Measurements from ENCODE around the gene MAX. TPM values are rescaled to one million over a fixed set of nuclear protein-coding genes. Genes with fewer than 3 reads are reported as not detected.
"Not testable (repeated sequence)": the region's sequence is repeated elsewhere in the genome, so short reads cannot be mapped to it uniquely, and the experiment has no call there.

Gene MAX
- total and polyA plus RNA-seq, 2 donors (not counting 1 experiment from before 2014, with no cell fraction given), result 35.0 to 85.8 TPM

DNA sequence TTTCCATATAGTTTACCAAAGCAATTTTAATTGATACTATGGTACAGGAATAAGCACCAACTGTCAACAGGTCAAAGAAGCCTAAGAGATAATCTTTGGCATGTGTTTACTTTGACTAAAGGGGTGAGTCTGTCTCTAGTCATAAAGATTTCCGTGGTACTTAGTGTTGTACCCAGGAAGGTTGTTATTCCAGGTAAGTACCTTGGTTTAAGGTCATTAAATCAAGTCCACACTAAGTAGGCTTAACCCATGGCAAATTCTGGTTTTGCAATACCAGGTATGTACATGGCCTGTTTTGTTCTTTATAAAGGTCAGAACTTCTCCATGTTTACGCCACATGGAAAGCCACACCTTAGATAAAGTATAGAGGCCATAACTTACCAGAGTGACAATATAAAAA, 10.0 kb downstream of the MAX start:
- Histone ChIP-seq H3K4me1 (ENCODE audit: control insufficient read depth, extremely low read depth, insufficient read depth, low read length) (peaks cover 5% of the 10 kb centered on the region), H4K20me1 (ENCODE audit: control insufficient read depth, extremely low read depth, insufficient read depth, low read length) (no peaks in the 10 kb centered on the region), H3K79me2 (ENCODE audit: control insufficient read depth, insufficient read depth, low read length) (peaks cover 16% of the 10 kb centered on the region), H3K4me3 (replicated peaks in 1 of 4; ENCODE audit: control extremely low read depth in 1 of 4, insufficient read depth in 1 of 4, low read depth in 3 of 4, low read length in 4 of 4) (no peak overlapping the region), H3K4me2 (ENCODE audit: extremely low read depth, insufficient read depth, low read length) (no peak overlapping the region), H3K27ac (ENCODE audit: insufficient read depth, low read length) (no peak overlapping the region), H3K27me3 (ENCODE audit: control insufficient read depth, insufficient read depth, low read length) (no peaks in the 10 kb centered on the region), H3K36me3 (ENCODE audit: control insufficient read depth, insufficient read depth, low read length) (peaks cover 8% of the 10 kb centered on the region), H3K9me3 (ENCODE audit: control insufficient read depth, insufficient read depth, low read depth, low read length) (no peaks in the 10 kb centered on the region), H2AFZ (ENCODE audit: low read length) (no peak overlapping the region), H3K9ac (ENCODE audit: insufficient read depth, low read length) (no peak overlapping the region)
- DNase-seq (ENCODE audit: low read depth in 2 of 2), result no peak
- TF ChIP-seq CTCF (conservative IDR thresholded peaks at IDR 0.05 in 1 of 2, IDR thresholded peaks at IDR 0.05 in 1 of 2; ENCODE audit: low read depth in 1 of 2, low read length in 2 of 2) (no peak), EZH2 (IDR thresholded peaks at IDR 0.05; ENCODE audit: low read length, missing control alignments) (no peak)

DNA sequence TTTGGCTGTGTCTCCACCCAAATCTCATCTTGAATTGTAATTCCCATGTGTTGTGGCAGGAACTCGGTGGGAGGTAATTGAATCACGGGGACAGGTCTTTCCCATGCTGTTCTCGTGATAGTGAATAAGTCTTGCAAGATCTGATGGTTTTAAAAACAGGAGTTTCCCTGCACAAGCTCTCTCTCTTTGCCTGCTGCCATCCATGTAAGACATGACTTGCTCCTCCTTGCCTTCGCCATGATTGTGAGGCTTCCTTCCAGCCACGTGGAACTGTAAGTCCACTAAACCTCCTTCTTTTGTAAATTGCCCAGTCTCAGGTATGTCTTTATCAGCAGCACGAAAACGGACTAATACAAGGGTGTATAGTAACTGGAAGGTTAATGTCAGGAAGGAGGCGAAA, 14.5 kb downstream of the MAX start:
- H3K36me3 ChIP-seq (ENCODE audit: control insufficient read depth, insufficient read depth, low read length), result peaks cover 11% of the 10 kb centered on the region
- H3K9me3 ChIP-seq (ENCODE audit: control insufficient read depth, insufficient read depth, low read depth, low read length); H2AFZ ChIP-seq (ENCODE audit: low read length); H3K4me3 ChIP-seq (replicated peaks in 1 of 4; ENCODE audit: control extremely low read depth in 1 of 4, insufficient read depth in 1 of 4, low read depth in 3 of 4, low read length in 4 of 4); H3K4me2 ChIP-seq (ENCODE audit: extremely low read depth, insufficient read depth, low read length); H3K9ac ChIP-seq (ENCODE audit: insufficient read depth, low read length); H4K20me1 ChIP-seq (ENCODE audit: control insufficient read depth, extremely low read depth, insufficient read depth, low read length); H3K79me2 ChIP-seq (ENCODE audit: control insufficient read depth, insufficient read depth, low read length); H3K27me3 ChIP-seq (ENCODE audit: control insufficient read depth, insufficient read depth, low read length); H3K27ac ChIP-seq (ENCODE audit: insufficient read depth, low read length); DNase-seq (ENCODE audit: low read depth in 2 of 2); H3K4me1 ChIP-seq (ENCODE audit: control insufficient read depth, extremely low read depth, insufficient read depth, low read length): not testable (repeated sequence)

GRCh38 chr14:65086686-65087085, 15.6 kb downstream of the MAX start:
- not testable (repeated sequence) for H2AFZ ChIP-seq (ENCODE audit: low read length); H3K36me3 ChIP-seq (ENCODE audit: control insufficient read depth, insufficient read depth, low read length); H3K27ac ChIP-seq (ENCODE audit: insufficient read depth, low read length); H3K27me3 ChIP-seq (ENCODE audit: control insufficient read depth, insufficient read depth, low read length); H3K9ac ChIP-seq (ENCODE audit: insufficient read depth, low read length); DNase-seq (ENCODE audit: low read depth in 2 of 2); H3K79me2 ChIP-seq (ENCODE audit: control insufficient read depth, insufficient read depth, low read length); H3K4me2 ChIP-seq (ENCODE audit: extremely low read depth, insufficient read depth, low read length); H3K9me3 ChIP-seq (ENCODE audit: control insufficient read depth, insufficient read depth, low read depth, low read length); H4K20me1 ChIP-seq (ENCODE audit: control insufficient read depth, extremely low read depth, insufficient read depth, low read length); H3K4me3 ChIP-seq (replicated peaks in 1 of 4; ENCODE audit: control extremely low read depth in 1 of 4, insufficient read depth in 1 of 4, low read depth in 3 of 4, low read length in 4 of 4); H3K4me1 ChIP-seq (ENCODE audit: control insufficient read depth, extremely low read depth, insufficient read depth, low read length)

GRCh38 chr14:65084554-65085505, 17.5 kb downstream of the MAX start:
- Histone ChIP-seq H3K27ac (ENCODE audit: insufficient read depth, low read length) (no peak overlapping the region), H3K4me2 (ENCODE audit: extremely low read depth, insufficient read depth, low read length) (no peak overlapping the region), H3K9me3 (ENCODE audit: control insufficient read depth, insufficient read depth, low read depth, low read length) (no peaks in the 10 kb centered on the region), H3K4me1 (ENCODE audit: control insufficient read depth, extremely low read depth, insufficient read depth, low read length) (peaks cover 2% of the 10 kb centered on the region), H3K4me3 (replicated peaks in 1 of 4; ENCODE audit: control extremely low read depth in 1 of 4, insufficient read depth in 1 of 4, low read depth in 3 of 4, low read length in 4 of 4) (no peak overlapping the region), H2AFZ (ENCODE audit: low read length) (no peak overlapping the region), H3K9ac (ENCODE audit: insufficient read depth, low read length) (no peak overlapping the region), H4K20me1 (ENCODE audit: control insufficient read depth, extremely low read depth, insufficient read depth, low read length) (no peaks in the 10 kb centered on the region), H3K36me3 (ENCODE audit: control insufficient read depth, insufficient read depth, low read length) (peaks cover 12% of the 10 kb centered on the region), H3K27me3 (ENCODE audit: control insufficient read depth, insufficient read depth, low read length) (no peaks in the 10 kb centered on the region), H3K79me2 (ENCODE audit: control insufficient read depth, insufficient read depth, low read length) (peaks cover 3% of the 10 kb centered on the region)
- no peak for DNase-seq (ENCODE audit: low read depth in 2 of 2)
- no peak for TF ChIP-seq CTCF (conservative IDR thresholded peaks at IDR 0.05 in 1 of 2, IDR thresholded peaks at IDR 0.05 in 1 of 2; ENCODE audit: low read depth in 1 of 2, low read length in 2 of 2)
- no peak for TF ChIP-seq EZH2 (IDR thresholded peaks at IDR 0.05; ENCODE audit: low read length, missing control alignments)

Data from fibroblast of lung (primary cell).